Left lung (tissue), 10 donors: ENCODE results near the gene HIGD1A. TPM values are rescaled to one million over a fixed set of nuclear protein-coding genes. Genes with fewer than 3 reads are reported as not detected.

Source experiments
- ATAC-seq: fragments of 200-7000 bp; cut with Tn5 transposase; one replicate; pipeline ENCODE4 v1.9.1; 2020; ENCODE audit warnings: moderate library complexity
- DNase-seq, 4 donors: peaks; one replicate each; pipeline ENCODE4 v3.0.0-alpha.2; 2013 to 2020
- H3K27ac ChIP-seq, 2 donors: fragments of 200-600 bp; sonication (generic) in 1 of 2; one replicate each; pipeline versions ENCODE4 v1.5.0 to v1.8.0; 2020 to 2021
- H3K27me3 ChIP-seq, 2 donors: fragments of 200-600 bp; sonication (generic) in 1 of 2; one replicate each; pipeline versions ENCODE4 v1.5.0 to v1.8.0; 2020 to 2021
- H3K36me3 ChIP-seq, 2 donors: fragments of 200-600 bp; sonication (generic) in 1 of 2; one replicate each; pipeline versions ENCODE4 v1.5.0 to v1.8.0; 2020 to 2021
- H3K4me1 ChIP-seq, 2 donors: fragments of 200-600 bp; one replicate each; pipeline ENCODE4 v1.8.0; 2021
- H3K4me3 ChIP-seq, 2 donors: fragments of 200-600 bp; sonication (generic) in 1 of 2; one replicate each; pipeline versions ENCODE4 v1.5.0 to v1.8.0; 2020 to 2021; ENCODE audit warnings: mild to moderate bottlenecking in 1 of 2
- H3K9me3 ChIP-seq, 2 donors: fragments of 200-600 bp; sonication (generic) in 1 of 2; one replicate each; pipeline versions ENCODE4 v1.5.0 to v1.8.0; 2020 to 2021
- CTCF ChIP-seq, 2 donors: fragments of 200-600 bp; sonication (generic) in 1 of 2; IDR thresholded peaks; one replicate each; pipeline versions ENCODE4 v1.5.0 to v1.8.0; 2021; ENCODE audit warnings: antibody characterized with exemption in 2 of 2
- intact Hi-C, 2 donors: fragments of 100-400 bp; cut with DNase I; formaldehyde crosslinking; loops; one replicate each; pipeline versions ENCODE4 v1.11.2 to v1.14.2; 2022
- polyA plus RNA-seq, 6 donors: library from polyadenylated mRNA; unstranded; fragments of 120-200 nt; gene quantifications; one replicate each; pipeline ENCODE4 v1.2.1, GENCODE V29; 2013; ENCODE audit not compliant: insufficient read length in 6 of 6
- total RNA-seq, 2 donors: library from RNA; stranded (reverse); fragmentation: NEBNext Ultra II Directional; extraction: Animal tissue kit (Norgen Biotek cat#: 25700); gene quantifications; one replicate each; pipeline ENCODE4 v1.2.1, GENCODE V29; 2021
- donor health status: DM: no; HTN: yes; CAD: no.
- donor health status: DM: no; HTN: no; CAD: no.

HIGD1A gene
- total and polyA plus RNA-seq, 8 donors = 77.7 to 99.1 (median 92.5) TPM

- Histone ChIP-seq H3K36me3 (no peaks in the 10 kb centered on the region), H3K27ac (peak overlapping the region; percentile 89 to 90), H3K4me1 (peaks cover 18 to 42% of the 10 kb centered on the region in 2 donors), H3K4me3 (peak overlapping the region; percentile 79 to 93), H3K9me3 (no peaks in the 10 kb centered on the region), H3K27me3 (peaks cover 0 to 10% of the 10 kb centered on the region in 2 donors)
- no peak for ATAC-seq
- no peak for TF ChIP-seq CTCF (IDR thresholded peaks at IDR 0.05)
- intact Hi-C loops = no loop called here
- no peak for DNase-seq
Observed at GRCh38 chr3:42802876-42803413, 1.3 kb downstream of the HIGD1A start.

GRCh38 chr3:42801784-42802183, 2.5 kb downstream of the HIGD1A start:
- Histone ChIP-seq H3K4me3 (no peak overlapping the region), H3K9me3 (no peaks in the 10 kb centered on the region), H3K27me3 (peaks cover 0 to 10% of the 10 kb centered on the region in 2 donors), H3K4me1 (peaks cover 18 to 42% of the 10 kb centered on the region in 2 donors), H3K36me3 (no peaks in the 10 kb centered on the region), H3K27ac (no peak overlapping the region)
- no peak for TF ChIP-seq CTCF (IDR thresholded peaks at IDR 0.05)
- intact Hi-C loops = no loop called here
- DNase-seq (no peak), ATAC-seq (no peak)

GRCh38 chr3:42801048-42801620, 3.2 kb downstream of the HIGD1A start:
- DNase-seq (no peak), ATAC-seq (no peak)
- intact Hi-C loops = no loop called here
- Histone ChIP-seq H3K27ac (no peak overlapping the region), H3K36me3 (no peaks in the 10 kb centered on the region), H3K4me3 (no peak overlapping the region), H3K4me1 (peaks cover 18 to 44% of the 10 kb centered on the region in 2 donors), H3K9me3 (no peaks in the 10 kb centered on the region), H3K27me3 (peaks cover 0 to 10% of the 10 kb centered on the region in 2 donors)
- no peak for TF ChIP-seq CTCF (IDR thresholded peaks at IDR 0.05)

GRCh38 chr3:42800251-42800650, 4.0 kb downstream of the HIGD1A start:
- ATAC-seq = no peak
- no peak for TF ChIP-seq CTCF (IDR thresholded peaks at IDR 0.05)
- no peak overlapping the region for H3K4me3 ChIP-seq
- H3K9me3 ChIP-seq = no peaks in the 10 kb centered on the region
- no peak for DNase-seq
- intact Hi-C loops = no loop called here
- H3K27me3 ChIP-seq = peaks cover 0 to 2% of the 10 kb centered on the region in 2 donors
- H3K27ac ChIP-seq = no peak overlapping the region
- H3K4me1 ChIP-seq = peaks cover 16 to 44% of the 10 kb centered on the region in 2 donors
- no peaks in the 10 kb centered on the region for H3K36me3 ChIP-seq

GRCh38 chr3:42799376-42799775, 4.9 kb downstream of the HIGD1A start:
- no peak for TF ChIP-seq CTCF (IDR thresholded peaks at IDR 0.05)
- Histone ChIP-seq H3K27me3 (no peaks in the 10 kb centered on the region), H3K4me1 (peaks cover 11 to 44% of the 10 kb centered on the region in 2 donors), H3K4me3 (no peak overlapping the region), H3K9me3 (no peaks in the 10 kb centered on the region), H3K27ac (no peak overlapping the region), H3K36me3 (no peaks in the 10 kb centered on the region)
- intact Hi-C loops = no loop called here
- DNase-seq (no peak), ATAC-seq (no peak)
